Stimulated activated naive B cell treated with anti-CD40 and anti-IgM and Interleukin-4, amounts not matched to agents 10 μg/mL and 1 μg/mL and 100 μg/mL, for 72 hours (primary cell): ENCODE results near the gene DIAPH1.

Experiments
- ATAC-seq, 2 donors: fragments of 150-1000 bp; cut with Tn5 transposase; replicated peaks; 2 replicates each; pipeline ENCODE4 v1.10.0; 2021; ENCODE audit warnings: moderate library complexity in 1 of 2
- DNase-seq: peaks from one replicate; pipeline ENCODE4 v3.0.0; 2021
- H3K27ac Mint-ChIP-seq: one replicate; pipeline ENCODE4 v1.8.0; 2022; ENCODE audit warnings: mild to moderate bottlenecking, mixed read lengths
- H3K27me3 Mint-ChIP-seq, 2 donors: one replicate each; pipeline ENCODE4 v1.8.0; 2022; ENCODE audit warnings: mixed read lengths in 2 of 2
- H3K36me3 Mint-ChIP-seq, 2 donors: one replicate each; pipeline ENCODE4 v1.8.0; 2022; ENCODE audit warnings: mixed read lengths in 2 of 2, mild to moderate bottlenecking in 1 of 2
- H3K4me1 Mint-ChIP-seq, 2 donors: one replicate each; pipeline ENCODE4 v1.8.0; 2022; ENCODE audit warnings: mixed read lengths in 2 of 2, mild to moderate bottlenecking in 1 of 2
- H3K4me3 Mint-ChIP-seq, 2 donors: one replicate each; pipeline ENCODE4 v1.8.0; 2022; ENCODE audit warnings: mild to moderate bottlenecking in 2 of 2, mixed read lengths in 2 of 2, moderate library complexity in 1 of 2
- H3K9me3 Mint-ChIP-seq, 2 donors: one replicate each; pipeline ENCODE4 v1.8.0; 2022; ENCODE audit warnings: mixed read lengths in 2 of 2, mild to moderate bottlenecking in 1 of 2

DIAPH1 gene

DNA sequence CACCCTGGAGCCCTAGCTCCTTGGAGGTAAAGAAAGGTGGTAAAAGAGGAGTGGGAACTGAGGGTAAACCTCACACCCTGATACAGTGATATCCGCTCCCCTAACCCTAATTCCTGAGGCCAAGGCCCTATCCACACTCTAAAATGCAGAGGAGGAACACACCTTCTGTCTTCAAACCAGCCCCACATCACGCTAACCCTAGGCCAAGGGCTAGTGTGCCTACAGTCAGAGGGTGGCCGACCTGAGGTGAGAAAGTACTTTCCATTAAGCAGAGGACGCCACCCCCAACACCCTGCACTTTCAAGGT lies 17.3 kb upstream of the DIAPH1 start:
- H3K27me3 Mint-ChIP-seq, result no peaks in the 10 kb centered on the region
- ATAC-seq (no peak), DNase-seq (no peak)
- peak overlapping the region; percentile 91 to 92 for H3K4me3 Mint-ChIP-seq
- H3K36me3 Mint-ChIP-seq, result peaks cover 6 to 14% of the 10 kb centered on the region in 2 donors
- H3K9me3 Mint-ChIP-seq, result no peaks in the 10 kb centered on the region
- H3K27ac Mint-ChIP-seq, result peak overlapping the region; percentile 77
- H3K4me1 Mint-ChIP-seq, result peaks cover 32 to 44% of the 10 kb centered on the region in 2 donors

DNA sequence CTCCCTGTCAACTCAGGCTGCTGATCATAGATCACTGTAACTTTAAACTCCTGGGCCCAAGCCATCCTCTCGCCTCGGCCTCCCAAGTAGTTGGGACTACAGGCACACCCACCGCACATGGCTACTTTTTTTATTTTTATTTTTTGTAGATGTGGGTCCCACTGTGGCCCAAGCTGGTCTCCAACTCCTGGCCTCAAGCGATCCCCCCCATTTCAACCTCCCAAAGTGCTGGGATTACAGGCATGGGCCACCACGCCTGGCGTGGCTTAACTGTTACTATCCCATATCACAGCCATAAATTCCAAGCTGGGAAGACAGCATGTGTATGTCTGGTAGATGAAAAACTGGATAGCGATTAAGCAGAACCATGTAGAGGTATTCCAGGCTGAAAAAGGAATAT lies 16.8 kb upstream of the DIAPH1 start:
- ATAC-seq (no peak), DNase-seq (no peak)
- Mint-ChIP-seq H3K9me3 (no peaks in the 10 kb centered on the region), H3K4me1 (peaks cover 32 to 44% of the 10 kb centered on the region in 2 donors), H3K27ac (peak overlapping the region; percentile 77), H3K27me3 (no peaks in the 10 kb centered on the region), H3K36me3 (peaks cover 6 to 10% of the 10 kb centered on the region in 2 donors), H3K4me3 (peak overlapping the region; percentile 91 to 92)

DNA sequence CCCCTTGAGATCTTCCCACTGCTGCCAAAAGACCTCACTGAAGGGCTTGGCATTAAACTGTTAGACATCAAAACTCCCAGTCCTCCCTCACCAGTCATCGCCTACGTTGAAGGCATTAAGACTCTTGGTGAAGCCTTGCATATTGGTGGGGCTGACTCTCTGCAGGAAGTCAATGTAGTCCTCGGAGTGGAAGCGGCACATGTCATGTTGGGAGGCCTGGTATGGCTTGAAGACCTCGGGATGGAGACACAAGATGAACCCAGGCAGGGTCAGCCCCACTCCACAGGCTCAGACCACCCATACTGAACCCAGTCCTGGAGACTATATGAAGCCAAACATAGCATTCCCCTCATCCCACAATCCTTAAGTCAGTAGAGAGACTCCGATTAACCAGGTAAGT lies 15.9 kb upstream of the DIAPH1 start:
- H3K27me3 Mint-ChIP-seq, result no peaks in the 10 kb centered on the region
- no peaks in the 10 kb centered on the region for H3K9me3 Mint-ChIP-seq
- DNase-seq (no peak), ATAC-seq (no peak)
- peaks cover 32 to 44% of the 10 kb centered on the region in 2 donors for H3K4me1 Mint-ChIP-seq
- peak overlapping the region in 1 of 2 donors; percentile 91 for H3K4me3 Mint-ChIP-seq
- H3K36me3 Mint-ChIP-seq, result peaks cover 10 to 14% of the 10 kb centered on the region in 2 donors
- peak overlapping the region; percentile 60 for H3K27ac Mint-ChIP-seq

DNA sequence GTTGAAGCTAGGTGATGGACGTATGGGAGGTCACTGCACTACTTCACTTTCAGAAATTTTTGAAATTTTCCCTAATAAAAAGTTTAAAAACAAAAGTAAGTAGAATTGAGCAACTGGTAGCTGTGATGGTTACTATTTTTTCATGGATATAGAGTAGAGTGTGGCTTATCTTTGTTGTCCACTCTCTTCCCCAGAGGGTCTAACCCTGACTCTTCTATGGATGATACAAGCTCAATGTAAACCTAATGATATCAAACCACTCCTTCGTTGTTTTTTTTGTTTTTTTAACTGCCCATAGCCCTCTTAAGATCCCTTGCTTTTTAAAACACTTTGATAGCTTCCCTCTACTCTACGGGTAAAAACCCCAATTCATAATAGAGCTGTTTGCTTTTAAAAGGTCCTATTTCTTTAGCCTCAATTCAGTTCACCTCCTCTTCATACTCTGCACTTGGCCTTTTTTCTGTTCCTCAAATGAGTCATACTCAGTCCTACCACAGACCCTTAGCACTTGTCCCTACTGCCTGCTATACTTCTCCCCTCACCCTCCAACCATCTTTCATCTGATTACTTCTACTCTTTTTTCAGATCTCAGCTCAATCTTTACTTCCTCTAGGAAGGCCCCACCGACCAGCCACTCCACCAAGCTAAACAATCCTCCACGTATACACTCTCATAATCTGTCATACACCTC lies 15.2 kb upstream of the DIAPH1 start:
- peak overlapping the region; percentile 42 for H3K27ac Mint-ChIP-seq
- H3K27me3 Mint-ChIP-seq, result no peaks in the 10 kb centered on the region
- peak overlapping the region; percentile 58 to 60 for H3K4me3 Mint-ChIP-seq
- H3K9me3 Mint-ChIP-seq, result no peaks in the 10 kb centered on the region
- DNase-seq (peak; percentile 26), ATAC-seq (peak; percentile 81)
- H3K36me3 Mint-ChIP-seq, result peaks cover 15 to 21% of the 10 kb centered on the region in 2 donors
- peaks cover 32 to 49% of the 10 kb centered on the region in 2 donors for H3K4me1 Mint-ChIP-seq

DNA sequence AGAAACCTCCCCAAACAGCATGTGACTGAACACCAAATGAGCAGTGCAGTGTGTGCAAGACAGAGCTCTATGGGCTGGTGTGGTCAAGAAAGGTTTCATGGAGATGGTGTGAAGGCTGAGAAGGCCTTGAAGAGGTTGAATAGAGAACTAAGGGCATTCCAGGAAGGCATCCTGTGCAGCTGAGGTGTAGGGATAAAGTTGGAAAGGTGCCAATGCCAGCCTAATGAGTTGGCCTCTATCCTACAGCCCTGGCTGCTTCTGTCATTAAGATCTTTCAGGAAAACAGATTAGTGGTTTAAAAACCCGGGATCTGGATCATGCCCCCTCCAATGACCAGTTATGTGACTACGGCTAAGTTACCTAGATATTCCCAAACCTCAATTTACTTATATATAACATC lies 13.8 kb upstream of the DIAPH1 start:
- Mint-ChIP-seq H3K4me3 (no peak overlapping the region), H3K27ac (no peak overlapping the region), H3K4me1 (peaks cover 32 to 51% of the 10 kb centered on the region in 2 donors), H3K9me3 (no peaks in the 10 kb centered on the region), H3K36me3 (peaks cover 27 to 35% of the 10 kb centered on the region in 2 donors), H3K27me3 (no peaks in the 10 kb centered on the region)
- no peak for DNase-seq
- no peak for ATAC-seq

DNA sequence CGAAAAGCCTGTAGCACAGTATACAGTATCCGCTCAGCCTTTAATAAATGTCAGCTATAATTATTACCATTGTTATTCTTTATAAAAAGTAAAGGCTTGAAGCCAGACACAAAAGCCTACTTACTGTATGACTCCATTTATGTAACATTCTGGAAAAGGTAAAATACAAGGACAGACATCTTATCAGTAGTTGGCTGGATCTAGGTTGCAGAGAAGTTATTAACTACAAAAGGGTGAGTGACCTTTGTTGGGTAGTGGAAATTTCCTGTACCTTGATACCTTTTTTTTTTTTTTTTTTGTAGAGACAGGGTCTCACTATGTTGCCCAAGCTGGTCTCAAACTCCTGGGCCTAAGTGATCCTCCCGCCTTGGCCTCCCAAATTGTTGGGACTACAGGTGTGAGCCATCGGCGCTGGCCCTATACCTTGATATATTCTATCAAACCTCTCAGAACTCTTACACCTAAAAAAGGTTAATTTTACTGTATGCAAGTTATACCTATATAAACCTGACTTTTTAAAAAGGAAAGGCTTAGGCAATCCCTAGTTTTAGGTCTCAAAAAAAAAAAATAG lies 11.9 kb upstream of the DIAPH1 start:
- peaks cover 31 to 57% of the 10 kb centered on the region in 2 donors for H3K4me1 Mint-ChIP-seq
- peaks cover 42 to 52% of the 10 kb centered on the region in 2 donors for H3K36me3 Mint-ChIP-seq
- DNase-seq (no peak), ATAC-seq (no peak)
- no peak overlapping the region for H3K27ac Mint-ChIP-seq
- no peaks in the 10 kb centered on the region for H3K9me3 Mint-ChIP-seq
- no peaks in the 10 kb centered on the region for H3K27me3 Mint-ChIP-seq
- H3K4me3 Mint-ChIP-seq, result no peak overlapping the region

DNA sequence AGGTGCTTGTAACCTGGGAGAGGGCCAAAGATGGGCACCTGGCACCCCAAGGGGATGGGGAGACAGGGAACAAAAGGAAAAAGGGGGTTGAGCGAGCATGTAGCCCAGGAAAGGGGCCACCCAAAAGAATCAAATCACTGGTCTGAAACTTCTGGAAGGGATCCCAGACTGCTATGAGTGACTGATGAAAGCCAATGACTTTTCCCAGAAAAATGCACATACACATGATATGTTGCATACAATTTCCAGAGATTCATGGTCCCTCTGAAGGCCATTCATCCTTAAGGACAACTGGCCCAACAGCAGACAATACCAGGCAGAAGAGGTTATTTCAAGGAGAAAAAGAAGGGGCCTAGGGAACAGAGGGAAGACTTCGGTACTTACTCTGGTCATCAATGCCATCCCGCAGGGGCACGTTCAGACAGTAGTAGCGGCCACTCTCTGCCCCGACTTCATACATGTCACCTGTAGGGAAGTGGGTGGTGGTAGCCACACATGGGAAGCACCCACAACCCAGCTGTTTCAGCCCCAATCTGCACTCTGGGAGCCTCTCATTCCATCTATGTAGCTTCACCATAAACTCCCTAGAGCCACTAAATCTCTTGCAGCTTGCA lies 9.5 kb upstream of the DIAPH1 start:
- Mint-ChIP-seq H3K9me3 (no peaks in the 10 kb centered on the region), H3K27ac (no peak overlapping the region), H3K4me3 (no peak overlapping the region), H3K36me3 (peaks cover 52 to 64% of the 10 kb centered on the region in 2 donors), H3K27me3 (no peaks in the 10 kb centered on the region), H3K4me1 (peaks cover 21 to 47% of the 10 kb centered on the region in 2 donors)
- ATAC-seq, result no peak
- DNase-seq, result no peak

DNA sequence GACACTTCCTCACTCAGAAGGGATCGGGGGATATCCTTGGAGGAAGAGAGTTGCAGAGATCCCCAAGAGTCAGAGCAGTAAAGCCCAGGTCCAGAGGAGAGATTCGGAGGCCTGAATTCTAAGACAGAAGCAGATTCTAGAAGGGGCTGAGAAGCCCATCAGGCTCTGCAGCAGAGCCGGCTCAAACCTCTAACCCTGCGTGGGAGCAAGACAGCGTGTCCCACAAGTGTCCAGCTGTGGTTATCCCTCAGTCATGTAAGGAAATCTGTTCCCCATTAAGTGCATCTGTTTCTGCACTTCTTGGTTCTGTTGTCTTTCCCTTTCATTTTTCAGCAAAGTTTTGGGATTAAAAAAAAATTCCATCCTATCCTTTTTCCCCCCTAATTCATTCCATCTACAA lies 4.8 kb upstream of the DIAPH1 start:
- Mint-ChIP-seq H3K4me3 (peak overlapping the region; percentile 26 to 58), H3K36me3 (peaks cover 49 to 62% of the 10 kb centered on the region in 2 donors), H3K4me1 (peaks cover 29 to 67% of the 10 kb centered on the region in 2 donors), H3K9me3 (no peaks in the 10 kb centered on the region), H3K27ac (peak overlapping the region; percentile 91), H3K27me3 (no peaks in the 10 kb centered on the region)
- no peak for DNase-seq
- no peak for ATAC-seq

DNA sequence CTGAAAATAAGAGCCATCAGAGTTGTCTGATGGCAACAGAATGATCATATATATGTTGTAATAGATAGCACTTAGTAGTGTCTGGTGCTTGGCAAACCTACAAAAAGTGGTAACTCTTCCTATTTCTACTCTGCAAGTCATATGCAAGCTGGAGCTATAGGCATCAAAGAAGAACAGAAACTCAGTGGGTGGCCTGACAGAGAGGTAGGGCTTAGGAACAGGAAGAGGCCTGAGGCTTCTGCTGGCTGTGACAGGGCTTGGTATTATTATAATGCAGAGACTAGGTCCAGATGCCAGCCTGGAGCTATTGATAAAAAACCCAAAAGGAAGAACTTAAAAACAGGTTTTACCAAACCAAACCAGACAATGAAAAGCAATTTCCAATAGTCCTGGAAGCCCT lies 4.4 kb upstream of the DIAPH1 start:
- peak; percentile 59 for DNase-seq
- Mint-ChIP-seq H3K27ac (peak overlapping the region; percentile 91), H3K9me3 (no peaks in the 10 kb centered on the region), H3K36me3 (peaks cover 45 to 61% of the 10 kb centered on the region in 2 donors), H3K27me3 (no peaks in the 10 kb centered on the region), H3K4me3 (peak overlapping the region; percentile 26 to 58), H3K4me1 (peaks cover 27 to 65% of the 10 kb centered on the region in 2 donors)
- peak; percentile 79 to 82 for ATAC-seq

DNA sequence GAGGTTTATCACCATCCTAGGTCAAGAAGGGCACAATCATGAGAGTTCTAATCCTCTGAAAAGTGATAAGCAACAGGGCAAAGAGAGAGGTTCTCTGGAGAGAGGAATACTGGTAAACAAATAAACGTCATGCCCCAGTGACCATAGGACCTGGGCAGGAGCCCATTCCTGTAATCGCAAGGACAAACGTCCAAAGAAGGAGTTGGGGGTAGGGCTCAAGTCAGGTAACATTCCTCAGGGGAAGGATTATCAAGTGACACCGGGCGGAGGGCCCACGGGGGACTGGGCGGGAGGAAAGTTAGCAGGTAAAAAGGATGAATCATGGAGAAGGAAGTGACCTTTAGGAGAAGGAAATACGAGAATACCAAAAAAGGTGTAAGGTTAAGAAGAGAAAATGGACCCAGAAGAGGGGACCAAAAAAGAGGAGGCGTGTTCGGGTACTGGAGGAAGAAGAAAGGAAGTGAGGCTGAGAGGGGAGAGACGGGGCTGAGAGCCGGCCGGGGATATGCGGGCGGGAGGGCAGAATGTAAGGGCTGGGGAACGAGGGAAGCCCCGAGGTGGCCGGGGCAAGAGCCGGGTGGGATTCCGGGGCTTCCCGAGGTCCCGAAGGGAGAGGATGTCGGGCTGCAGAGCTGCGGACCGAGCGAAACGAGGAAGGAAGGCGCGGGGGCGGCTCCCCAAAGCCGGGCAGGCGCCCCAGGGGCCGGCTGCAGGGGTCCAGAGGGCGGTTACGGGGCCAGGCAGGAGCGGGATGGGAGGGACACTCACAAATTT lies 583 bp downstream of the DIAPH1 start:
- peak; percentile 51 for DNase-seq
- Mint-ChIP-seq H3K27me3 (no peaks in the 10 kb centered on the region), H3K27ac (peak overlapping the region; percentile 91), H3K4me1 (peaks cover 39 to 69% of the 10 kb centered on the region in 2 donors), H3K36me3 (peaks cover 27 to 44% of the 10 kb centered on the region in 2 donors), H3K4me3 (peak overlapping the region; percentile 89 to 93), H3K9me3 (no peaks in the 10 kb centered on the region)
- ATAC-seq, result peak; percentile 45 to 50

DNA sequence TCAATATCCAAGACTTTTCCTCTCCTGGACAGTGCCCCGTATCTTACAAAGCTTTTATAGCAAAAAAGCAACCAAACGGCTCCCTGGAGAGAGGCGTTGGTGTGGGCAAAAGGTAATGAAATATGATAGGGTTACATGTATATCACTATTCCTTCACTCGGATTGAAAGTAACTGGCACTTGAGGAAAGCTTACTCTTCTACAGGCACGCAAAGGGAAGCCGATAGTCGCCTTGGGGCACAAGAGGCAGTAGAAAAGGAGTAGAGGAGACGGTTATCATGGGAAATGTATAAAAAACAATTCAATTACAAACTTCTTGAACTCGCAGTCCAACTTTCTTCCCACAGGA lies 1.1 kb downstream of the DIAPH1 start:
- Mint-ChIP-seq H3K27me3 (no peaks in the 10 kb centered on the region), H3K9me3 (no peaks in the 10 kb centered on the region), H3K27ac (peak overlapping the region; percentile 91), H3K4me3 (peak overlapping the region; percentile 89 to 93), H3K4me1 (peaks cover 37 to 69% of the 10 kb centered on the region in 2 donors), H3K36me3 (peaks cover 26 to 45% of the 10 kb centered on the region in 2 donors)
- DNase-seq, result no peak
- no peak for ATAC-seq

DNA sequence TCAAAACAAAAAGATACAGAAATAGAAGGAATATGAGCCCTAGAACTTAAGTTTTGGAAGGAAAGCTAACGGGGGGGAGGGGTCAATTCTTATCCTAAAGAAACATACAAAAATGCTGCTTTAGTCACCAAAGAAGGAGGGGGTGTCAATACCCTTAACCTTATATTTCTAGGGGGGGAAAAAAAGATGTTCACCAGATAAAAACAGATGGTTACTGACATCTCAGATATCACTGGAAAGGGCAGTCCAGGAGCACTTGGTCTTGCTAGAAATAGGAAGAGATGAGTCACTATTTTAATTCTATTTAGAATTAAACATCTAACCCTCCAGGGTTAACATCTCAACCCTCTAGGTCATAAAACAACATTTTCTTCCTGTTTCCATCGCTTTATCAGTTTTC lies 1.7 kb downstream of the DIAPH1 start:
- peaks cover 23 to 42% of the 10 kb centered on the region in 2 donors for H3K36me3 Mint-ChIP-seq
- peaks cover 37 to 68% of the 10 kb centered on the region in 2 donors for H3K4me1 Mint-ChIP-seq
- ATAC-seq (no peak), DNase-seq (no peak)
- peak overlapping the region; percentile 89 to 93 for H3K4me3 Mint-ChIP-seq
- H3K27me3 Mint-ChIP-seq, result no peaks in the 10 kb centered on the region
- H3K27ac Mint-ChIP-seq, result peak overlapping the region; percentile 91
- H3K9me3 Mint-ChIP-seq, result no peaks in the 10 kb centered on the region

DNA sequence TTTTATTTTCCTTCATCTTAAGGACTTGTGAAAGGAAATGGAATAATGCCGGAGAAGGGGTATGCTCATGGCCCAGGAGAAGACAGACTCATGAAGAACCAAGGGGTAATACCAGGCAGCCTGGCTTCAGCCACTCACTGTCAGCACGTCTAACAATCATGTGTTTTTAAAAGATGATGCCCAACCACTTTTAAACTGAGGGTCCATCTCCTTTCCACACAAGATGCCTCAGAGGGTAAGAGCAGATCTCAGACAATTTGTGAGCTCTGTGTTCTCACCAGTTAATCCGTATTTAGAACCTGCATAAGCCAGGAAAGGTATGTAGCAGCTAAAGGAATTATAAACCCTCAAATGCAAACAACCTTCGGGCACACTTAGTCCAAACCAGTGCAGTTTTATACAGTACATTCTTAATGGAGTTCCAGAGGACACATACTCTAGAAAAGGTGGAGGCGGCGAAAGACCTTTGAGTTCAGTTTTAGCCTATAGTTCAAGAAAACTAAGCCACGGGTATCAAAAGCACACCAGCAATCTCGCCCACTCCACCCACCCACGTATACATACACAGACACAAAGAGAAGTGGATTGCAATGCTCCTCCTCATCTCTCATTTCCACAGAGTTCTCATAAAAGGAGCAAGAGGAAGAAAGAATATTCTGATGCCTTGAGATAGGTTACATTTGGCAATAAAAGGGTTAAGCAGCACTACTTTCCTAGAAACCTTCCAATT lies 2.6 kb downstream of the DIAPH1 start:
- ATAC-seq, result no peak
- Mint-ChIP-seq H3K4me3 (peak overlapping the region; percentile 89 to 93), H3K4me1 (peaks cover 34 to 64% of the 10 kb centered on the region in 2 donors), H3K27me3 (no peaks in the 10 kb centered on the region), H3K36me3 (peaks cover 16 to 37% of the 10 kb centered on the region in 2 donors), H3K9me3 (no peaks in the 10 kb centered on the region), H3K27ac (no peak overlapping the region)
- DNase-seq, result no peak

DNA sequence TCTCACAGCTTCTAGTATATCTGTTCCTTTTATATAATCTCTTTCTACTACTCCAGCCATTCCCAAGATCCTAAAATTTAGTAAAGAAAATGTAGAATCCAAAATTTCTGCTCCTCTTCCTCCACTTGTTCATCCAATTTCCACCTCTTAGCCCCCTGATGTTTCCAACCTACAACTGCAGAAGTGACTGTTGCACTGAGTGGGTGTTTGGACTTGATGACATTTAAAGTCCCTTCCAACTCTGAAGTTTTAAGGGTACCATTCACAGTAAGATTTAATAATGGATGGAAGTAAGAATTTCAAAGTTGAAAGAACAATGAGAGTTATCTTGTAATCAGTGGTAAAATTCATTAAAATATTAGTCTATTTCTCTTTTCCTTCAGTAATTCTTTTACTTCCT lies 5.5 kb downstream of the DIAPH1 start:
- H3K4me1 Mint-ChIP-seq, result peaks cover 35 to 74% of the 10 kb centered on the region in 2 donors
- peak overlapping the region in 1 of 2 donors; percentile 46 for H3K4me3 Mint-ChIP-seq
- H3K27ac Mint-ChIP-seq, result no peak overlapping the region
- no peaks in the 10 kb centered on the region for H3K9me3 Mint-ChIP-seq
- peaks cover 22 to 44% of the 10 kb centered on the region in 2 donors for H3K36me3 Mint-ChIP-seq
- no peaks in the 10 kb centered on the region for H3K27me3 Mint-ChIP-seq
- ATAC-seq, result no peak
- no peak for DNase-seq
